A549 treated with RU486 at 1 μM for 4 hours (cell line): Measurements from ENCODE around the gene PHLPP1. TPM values are rescaled to one million over a fixed set of nuclear protein-coding genes. Genes with fewer than 3 reads are reported as not detected.

Experiments used
- total RNA-seq: library from RNA; stranded (reverse); fragments of 200-300 nt; extraction: Qiagen RNA extraction; gene quantifications from 5 replicates; pipeline ENCODE4 v1.2.3, GENCODE V29; 2022; ENCODE audit warnings: low read depth

PHLPP1 gene
- total RNA-seq: 5.6 to 8.4 TPM (median 7.5 TPM) in 5 replicates

DNA sequence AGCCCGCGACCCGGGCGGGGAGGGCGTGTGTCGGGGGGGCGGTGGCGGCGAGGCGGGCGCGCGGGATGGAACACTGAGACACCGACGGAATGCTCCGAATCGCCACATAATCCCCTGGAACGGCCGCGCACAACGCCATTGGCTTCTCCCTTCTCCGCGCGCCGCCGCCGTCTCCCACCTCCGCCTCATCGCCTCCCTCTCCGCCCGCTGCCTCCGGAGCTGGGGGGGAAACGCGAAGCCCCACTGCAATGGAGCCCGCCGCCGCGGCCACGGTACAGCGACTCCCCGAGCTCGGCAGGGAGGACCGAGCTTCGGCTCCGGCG lies at the start of gene PHLPP1:
Gene PHLPP1 (plus strand): TSS at position 106 of the 323 bp plus-strand sequence. CDS start 143 bp downstream, at position 249.

Other genes with a start within 250 kb of the PHLPP1 start
- 8.3 to 10.0 TPM (median 9.6 TPM) in 5 replicates for gene ZCCHC2, start 192.5 kb upstream of the PHLPP1 start, total RNA-seq